OCI-LY3 (cell line): ENCODE results near the gene ABHD8.

ENCODE experiments used
- CTCF ChIP-seq: fragments of 200-600, 300-600 bp; sonication (generic); IDR thresholded peaks from 2 replicates; pipeline ENCODE4 v1.5.1; 2014; ENCODE audit warnings: antibody characterized with exemption, low read length, low read depth
- EZH2phosphoT487 ChIP-seq: fragments of 200-600 bp; shearing (Covaris generic); IDR thresholded peaks from 2 replicates; pipeline ENCODE4 v1.6.1; 2018; ENCODE audit warnings: antibody characterized with exemption, mixed run types, low read depth

GRCh38 chr19:17263712-17264640 lies 39.2 kb downstream of the ABHD8 start:
- TF ChIP-seq EZH2phosphoT487 (no peak), CTCF (no peak)
